Natural killer cell treated with Interleukin-12 subunit alpha and Interleukin-12 subunit beta and Interleukin-15 and Interleukin-18, amount 100 ng/mL, for 72 hours (primary cell): Measurements from ENCODE around the gene MOXD1. TPM values are rescaled to one million over a fixed set of nuclear protein-coding genes. Genes with fewer than 3 reads are reported as not detected.
"Not testable (repeated sequence)": the region's sequence is repeated elsewhere in the genome, so short reads cannot be mapped to it uniquely, and the experiment has no call there.

ENCODE experiments used
- ATAC-seq, 2 donors: fragments of 150-1000 bp; cut with Tn5 transposase in 1 of 2; sonication (Bioruptor Pico), chemical (Tn5 transposase) in 1 of 2; 2 replicates each; pipeline ENCODE4 v1.10.0; 2021
- DNase-seq: peaks from one replicate; pipeline ENCODE4 v3.0.0; 2022; ENCODE audit warnings: low spot score
- H3K27ac Mint-ChIP-seq, 2 donors: 1 replicate in 1 of 2; 2 replicates in 1 of 2; pipeline ENCODE4 v1.8.0; 2022; ENCODE audit warnings: mixed read lengths in 2 of 2, mild to moderate bottlenecking in 1 of 2, moderate library complexity in 1 of 2
- H3K27me3 Mint-ChIP-seq, 2 donors: 1 replicate in 1 of 2; 2 replicates in 1 of 2; pipeline ENCODE4 v1.8.0; 2022; ENCODE audit warnings: mixed read lengths in 2 of 2
- H3K36me3 Mint-ChIP-seq: one replicate; pipeline ENCODE4 v1.8.0; 2022; ENCODE audit warnings: mixed read lengths
- H3K4me1 Mint-ChIP-seq, 2 donors: 1 replicate in 1 of 2; 2 replicates in 1 of 2; pipeline ENCODE4 v1.8.0; 2022; ENCODE audit warnings: low read depth in 2 of 2, mixed read lengths in 2 of 2, mild to moderate bottlenecking in 1 of 2
- H3K4me3 Mint-ChIP-seq: one replicate; pipeline ENCODE4 v1.8.0; 2022; ENCODE audit warnings: mixed read lengths
- H3K9me3 Mint-ChIP-seq: 2 replicates; pipeline ENCODE4 v1.8.0; 2022; ENCODE audit warnings: mixed read lengths
- total RNA-seq, 2 donors: library from RNA; stranded (reverse); gene quantifications; one replicate each; pipeline ENCODE4 v1.2.3, GENCODE V29; 2022

MOXD1 gene
- total RNA-seq, 2 donors from 2014 or later = 0.70 TPM; not detected in 1

DNA sequence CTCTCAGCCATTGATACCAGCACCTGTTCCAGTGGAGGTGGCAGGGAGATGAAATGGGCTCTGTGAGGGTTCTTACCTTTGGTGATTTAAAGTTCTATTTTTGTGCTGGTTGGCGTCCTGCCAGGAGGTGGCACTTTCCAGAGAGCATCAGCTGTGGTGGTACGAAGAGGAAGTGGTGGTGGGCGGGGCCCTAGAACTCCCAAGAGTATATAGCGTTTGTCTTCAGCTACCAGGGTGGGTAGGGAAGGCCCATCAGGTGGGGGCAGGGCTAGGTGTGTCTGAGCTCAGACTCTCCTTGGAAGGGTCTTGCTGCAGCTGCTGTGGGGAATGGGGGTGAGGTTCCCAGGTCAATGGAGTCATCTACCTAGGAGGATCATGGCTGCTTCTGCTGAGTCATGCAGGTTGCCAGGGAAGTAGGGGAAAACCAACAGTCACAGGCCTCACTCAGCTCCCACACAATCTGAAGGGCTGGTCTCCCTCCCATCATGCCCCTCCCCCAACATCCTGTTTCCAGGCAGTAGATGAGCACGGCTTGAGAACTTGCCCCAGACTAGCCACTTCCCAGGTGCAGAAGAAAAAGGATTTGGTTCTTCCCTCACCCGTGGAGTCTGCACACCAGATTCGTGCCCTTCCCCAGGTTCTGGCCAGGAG, 46.6 kb downstream of the MOXD1 start:
- H3K9me3 Mint-ChIP-seq = no peaks in the 10 kb centered on the region
- peak overlapping the region; percentile 23 to 75 for H3K27ac Mint-ChIP-seq
- H3K36me3 Mint-ChIP-seq = no peaks in the 10 kb centered on the region
- peaks cover 6 to 16% of the 10 kb centered on the region in 2 donors for H3K4me1 Mint-ChIP-seq
- DNase-seq = peak; percentile 67
- H3K27me3 Mint-ChIP-seq = peaks cover 8 to 13% of the 10 kb centered on the region in 2 donors
- no peak overlapping the region for H3K4me3 Mint-ChIP-seq
- ATAC-seq = peak; percentile 33 to 60

DNA sequence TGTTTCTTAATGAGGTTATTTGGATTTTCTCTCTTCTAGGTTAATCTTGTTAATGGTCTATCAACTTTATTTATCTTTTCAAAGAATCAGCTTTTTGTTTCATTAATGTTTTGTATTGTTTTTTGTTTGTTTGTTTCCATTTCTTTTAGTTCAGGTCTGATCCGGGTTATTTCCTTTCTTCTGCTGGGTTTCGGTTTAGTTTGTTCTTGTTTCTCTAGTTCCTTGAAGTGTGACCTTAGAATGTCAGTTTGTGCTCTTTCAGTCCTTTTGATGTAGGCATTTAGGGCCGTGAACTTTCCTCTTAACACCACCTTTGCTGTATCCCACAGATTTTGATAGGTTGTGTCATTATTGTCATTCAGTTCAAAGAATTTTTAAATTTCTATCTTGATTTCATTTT, 49.3 kb downstream of the MOXD1 start:
- ATAC-seq, H3K36me3 Mint-ChIP-seq, H3K27ac Mint-ChIP-seq, DNase-seq, H3K4me3 Mint-ChIP-seq, H3K9me3 Mint-ChIP-seq: not testable (repeated sequence)
- H3K4me1 Mint-ChIP-seq = peaks cover 6 to 13% of the 10 kb centered on the region in 2 donors
- peaks cover 8 to 13% of the 10 kb centered on the region in 2 donors for H3K27me3 Mint-ChIP-seq

DNA sequence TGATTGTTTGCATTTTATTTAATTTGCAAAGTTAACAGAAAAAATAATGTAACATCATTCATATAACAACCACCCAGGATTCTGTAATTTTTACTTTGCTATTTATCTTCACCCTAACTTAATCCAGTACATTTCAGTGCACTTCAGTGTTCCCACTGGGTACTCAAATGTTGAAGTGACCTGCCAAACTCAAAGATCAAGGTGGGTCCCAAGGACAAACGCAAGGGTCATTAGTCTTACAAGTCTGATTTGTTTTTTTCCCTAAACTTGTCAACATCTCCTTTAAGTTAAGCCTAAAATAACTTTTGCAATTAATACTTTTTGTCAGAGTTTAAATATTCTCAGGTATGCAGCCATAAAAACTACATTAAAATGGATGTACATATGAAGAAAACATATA, 53.0 kb downstream of the MOXD1 start:
- Mint-ChIP-seq H3K27me3 (peaks cover 8 to 10% of the 10 kb centered on the region in 2 donors), H3K36me3 (no peaks in the 10 kb centered on the region), H3K4me1 (no peaks in the 10 kb centered on the region), H3K9me3 (no peaks in the 10 kb centered on the region), H3K4me3 (no peak overlapping the region), H3K27ac (no peak overlapping the region)
- ATAC-seq = no peak
- DNase-seq = no peak

DNA sequence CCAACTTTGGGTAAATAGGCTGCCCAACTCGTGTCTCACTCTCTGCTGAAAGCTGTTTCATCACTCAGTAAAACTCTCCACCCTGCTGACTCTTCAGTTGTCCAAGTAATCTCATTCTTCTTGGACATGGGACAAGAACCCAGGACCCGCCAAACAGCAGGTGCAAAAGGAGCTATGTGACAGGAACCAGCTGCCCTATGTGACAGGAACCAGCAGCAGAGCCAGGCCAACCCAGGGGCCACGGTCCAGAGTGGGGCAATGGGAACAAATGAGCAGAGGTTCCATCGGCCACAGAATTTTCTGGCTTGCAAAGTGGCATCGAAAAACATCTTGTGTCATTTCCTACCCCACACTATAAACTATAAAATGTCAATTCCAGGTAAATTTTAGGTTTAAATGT, 56.5 kb downstream of the MOXD1 start:
- Mint-ChIP-seq H3K4me3 (no peak overlapping the region), H3K9me3 (no peaks in the 10 kb centered on the region), H3K36me3 (no peaks in the 10 kb centered on the region), H3K4me1 (no peaks in the 10 kb centered on the region), H3K27ac (no peak overlapping the region), H3K27me3 (peaks cover 0 to 16% of the 10 kb centered on the region in 2 donors)
- peak in 1 of 2 donors; percentile 24 for ATAC-seq
- no peak for DNase-seq

DNA sequence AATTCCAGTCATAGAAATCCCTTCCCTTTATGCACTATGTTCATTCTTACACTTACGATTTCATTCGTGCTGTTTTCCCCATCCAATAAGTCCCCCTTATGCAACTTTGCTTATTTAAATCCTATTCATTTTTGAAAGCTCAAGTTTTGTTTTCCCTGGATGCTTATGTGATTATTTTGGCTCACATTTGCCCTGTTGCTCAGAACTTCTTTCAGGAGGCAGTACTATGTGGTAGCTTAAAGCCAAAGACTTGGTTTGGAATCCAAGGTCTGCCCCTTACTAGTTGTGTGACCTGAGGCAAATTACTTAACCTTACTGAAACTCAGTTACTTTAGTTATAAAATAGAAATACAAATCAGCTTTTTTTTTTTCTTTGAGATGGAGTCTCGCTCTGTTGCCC, 59.6 kb downstream of the MOXD1 start:
- Mint-ChIP-seq H3K27me3 (peaks cover 9 to 17% of the 10 kb centered on the region in 2 donors), H3K4me3 (no peak overlapping the region), H3K36me3 (no peaks in the 10 kb centered on the region), H3K9me3 (no peaks in the 10 kb centered on the region), H3K27ac (no peak overlapping the region), H3K4me1 (no peaks in the 10 kb centered on the region)
- DNase-seq (no peak), ATAC-seq (no peak)

DNA sequence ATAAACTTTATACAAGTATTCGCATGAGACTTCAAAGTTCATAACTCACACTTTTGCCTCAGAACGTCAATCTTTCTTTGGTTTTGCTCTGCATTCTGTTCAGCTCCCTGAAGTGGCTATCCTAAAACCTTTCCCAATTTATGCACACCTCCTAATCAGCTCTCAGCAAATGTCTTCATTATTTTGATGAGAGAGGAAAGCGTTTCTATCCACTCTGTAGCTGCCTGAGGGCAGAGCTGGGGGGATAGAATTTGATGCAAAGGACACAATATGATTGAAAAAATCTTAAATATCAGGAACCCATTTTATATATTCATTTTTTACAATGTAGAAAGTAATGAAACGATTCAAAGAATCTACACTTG, 66.8 kb downstream of the MOXD1 start:
- Mint-ChIP-seq H3K4me3 (no peak overlapping the region), H3K9me3 (no peaks in the 10 kb centered on the region), H3K4me1 (no peaks in the 10 kb centered on the region), H3K36me3 (no peaks in the 10 kb centered on the region), H3K27ac (no peak overlapping the region), H3K27me3 (peaks cover 20 to 25% of the 10 kb centered on the region in 2 donors)
- ATAC-seq (no peak), DNase-seq (no peak)

DNA sequence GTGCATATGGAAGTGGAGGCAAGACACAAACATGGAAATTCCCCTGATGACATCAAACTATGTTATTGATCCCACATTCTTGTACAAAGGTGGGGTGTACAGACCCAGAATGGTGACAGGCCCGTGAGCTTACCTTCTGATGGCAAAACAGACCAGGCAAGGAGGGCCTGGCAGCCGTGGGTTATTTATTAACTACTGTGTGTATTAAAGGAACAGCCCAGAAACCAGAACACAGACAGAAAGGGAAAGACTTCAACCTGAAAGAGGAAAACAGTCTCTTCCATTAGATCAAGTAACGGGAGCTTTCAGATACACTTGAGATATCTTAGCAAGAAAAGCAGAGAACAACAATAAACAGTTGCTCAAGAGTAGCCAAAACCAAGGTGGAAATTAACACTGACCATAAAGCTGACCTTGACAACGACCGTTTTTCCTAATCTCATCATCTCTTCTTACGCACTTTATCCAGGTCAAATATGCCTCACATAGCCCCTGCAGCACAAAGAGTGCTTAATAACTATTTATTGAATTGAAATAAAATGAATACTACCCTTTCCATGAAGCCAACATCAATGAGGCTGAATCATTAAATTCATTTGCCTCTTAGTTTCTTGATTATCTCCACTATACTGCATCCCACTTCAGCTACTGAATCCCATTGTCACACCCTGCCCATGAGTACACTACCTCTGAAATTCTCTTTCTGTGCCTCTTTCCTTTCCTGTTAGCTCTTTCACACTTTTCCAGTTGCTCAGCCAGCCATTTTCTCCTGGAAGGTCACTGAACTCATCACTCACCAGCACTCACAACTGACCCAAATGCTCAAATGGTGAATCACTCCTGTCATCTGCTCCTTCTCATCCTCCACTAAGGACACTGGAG, 67.4 kb downstream of the MOXD1 start:
- Mint-ChIP-seq H3K36me3 (no peaks in the 10 kb centered on the region), H3K4me3 (no peak overlapping the region), H3K9me3 (no peaks in the 10 kb centered on the region), H3K4me1 (no peaks in the 10 kb centered on the region), H3K27ac (no peak overlapping the region), H3K27me3 (peaks cover 19 to 25% of the 10 kb centered on the region in 2 donors)
- ATAC-seq = no peak
- DNase-seq = no peak

DNA sequence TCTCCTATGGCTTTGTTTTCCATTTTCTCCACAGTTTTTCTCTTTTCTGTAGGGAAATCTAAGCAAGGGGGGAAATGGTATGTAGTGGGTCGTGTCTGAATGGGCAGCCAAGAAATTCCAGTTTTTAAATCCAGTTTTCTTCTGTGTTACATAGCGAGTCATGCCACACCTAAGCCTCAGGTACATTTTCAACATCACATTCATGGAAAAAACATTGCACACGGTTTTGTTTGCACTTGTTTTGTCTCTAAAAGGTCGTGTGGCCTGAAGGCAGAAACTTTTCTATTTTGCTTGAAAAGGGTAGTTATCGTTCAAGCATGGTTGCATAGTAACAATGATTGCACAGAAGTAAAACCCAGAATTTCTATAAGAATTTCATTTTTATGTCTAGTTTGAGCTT, 70.5 kb downstream of the MOXD1 start:
- H3K4me3 Mint-ChIP-seq = no peak overlapping the region
- peaks cover 16 to 21% of the 10 kb centered on the region in 2 donors for H3K27me3 Mint-ChIP-seq
- no peak for DNase-seq

DNA sequence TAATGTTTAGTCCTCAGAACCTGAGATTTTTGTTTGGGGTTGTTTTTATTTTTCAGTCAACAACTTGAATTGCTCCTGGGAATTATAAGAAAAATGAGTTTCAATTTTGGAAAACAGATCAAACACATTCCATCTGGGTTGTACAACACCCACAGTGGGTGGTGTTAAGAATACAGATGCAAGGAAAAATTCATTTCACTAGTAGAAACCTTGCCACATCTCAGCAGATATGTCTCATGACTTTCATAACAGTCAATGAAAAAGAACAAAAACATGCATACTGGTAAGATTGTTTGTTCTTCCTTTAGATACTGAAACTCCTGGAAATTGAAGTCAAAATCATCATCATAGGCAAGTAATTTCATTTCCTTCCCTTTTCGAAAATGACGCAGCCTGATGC, 78.9 kb downstream of the MOXD1 start:
- no peak overlapping the region for H3K27ac Mint-ChIP-seq
- no peaks in the 10 kb centered on the region for H3K9me3 Mint-ChIP-seq
- peaks cover 7 to 21% of the 10 kb centered on the region in 2 donors for H3K27me3 Mint-ChIP-seq
- H3K4me3 Mint-ChIP-seq = no peak overlapping the region
- DNase-seq (no peak), ATAC-seq (no peak)
- no peaks in the 10 kb centered on the region for H3K36me3 Mint-ChIP-seq
- H3K4me1 Mint-ChIP-seq = no peaks in the 10 kb centered on the region

More for the DNA sequence above, 70.5 kb downstream of the MOXD1 start:
- no peaks in the 10 kb centered on the region for H3K4me1 Mint-ChIP-seq
- H3K36me3 Mint-ChIP-seq = no peaks in the 10 kb centered on the region
- no peak for ATAC-seq
- H3K9me3 Mint-ChIP-seq = no peaks in the 10 kb centered on the region
- H3K27ac Mint-ChIP-seq = no peak overlapping the region

DNA sequence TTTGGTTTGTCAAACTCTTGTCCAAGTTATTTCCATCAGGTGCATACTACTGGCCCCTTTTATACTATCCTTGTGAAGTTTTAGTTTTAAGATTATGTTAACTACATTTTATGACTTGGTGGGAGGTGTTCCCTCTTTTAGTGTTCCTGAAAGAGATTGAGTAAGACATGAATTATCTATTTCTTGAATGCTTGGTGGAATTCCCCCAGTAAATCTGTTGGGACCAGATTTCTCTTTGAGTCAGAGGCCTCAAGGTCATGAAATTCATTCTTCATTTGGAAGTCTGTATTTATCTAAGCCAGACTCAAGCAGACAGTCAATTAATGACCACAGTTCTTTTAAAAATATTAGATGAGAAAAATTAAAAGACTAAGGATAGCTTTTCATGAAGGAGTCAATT, 81.3 kb downstream of the MOXD1 start:
- DNase-seq (no peak), ATAC-seq (no peak)
- Mint-ChIP-seq H3K27ac (no peak overlapping the region), H3K4me1 (no peaks in the 10 kb centered on the region), H3K27me3 (peaks cover 1 to 11% of the 10 kb centered on the region in 2 donors), H3K36me3 (peaks cover 10% of the 10 kb centered on the region), H3K9me3 (peaks cover 3% of the 10 kb centered on the region), H3K4me3 (no peak overlapping the region)

DNA sequence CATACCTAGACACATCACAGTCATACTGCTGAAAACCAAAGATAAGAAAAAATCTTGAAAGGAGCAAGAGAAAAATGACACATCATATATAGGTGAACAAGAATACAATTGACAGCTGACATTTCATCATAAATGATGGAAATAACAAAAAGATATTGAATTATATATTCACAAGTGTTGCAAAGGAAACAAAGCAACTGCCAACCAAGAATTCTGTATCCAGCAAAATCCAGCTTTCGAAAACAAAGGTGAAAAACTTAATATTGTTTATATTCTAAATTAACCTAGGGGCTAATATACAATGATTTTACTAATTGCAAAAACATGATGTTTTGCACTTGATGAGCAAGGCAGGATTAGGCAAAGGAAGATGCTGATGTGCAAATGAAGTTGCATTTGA, 84.3 kb downstream of the MOXD1 start:
- ATAC-seq = no peak
- no peak overlapping the region for H3K4me3 Mint-ChIP-seq

DNA sequence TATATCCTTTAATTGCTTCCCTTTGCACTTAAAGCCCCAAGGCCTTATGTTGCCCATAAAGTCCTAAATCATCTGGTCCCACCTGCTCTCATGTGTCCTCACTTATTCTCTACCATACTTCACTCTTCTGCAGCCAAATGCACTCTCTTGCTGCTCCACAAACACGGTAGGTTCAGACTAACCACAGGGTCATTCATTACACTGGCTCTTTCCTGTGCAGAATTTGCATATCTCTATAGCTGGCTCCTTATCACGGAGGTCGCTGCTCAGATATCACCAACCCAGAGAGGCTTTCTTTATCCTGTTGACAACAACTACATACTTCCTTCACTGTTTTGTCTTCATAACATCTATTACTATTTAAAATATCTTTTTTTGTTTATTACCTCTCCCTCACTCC, 86.8 kb downstream of the MOXD1 start:
- Mint-ChIP-seq H3K4me3 (no peak overlapping the region), H3K36me3 (peaks cover 16% of the 10 kb centered on the region), H3K9me3 (peaks cover 3% of the 10 kb centered on the region), H3K27ac (no peak overlapping the region), H3K27me3 (peaks cover 9 to 20% of the 10 kb centered on the region in 2 donors), H3K4me1 (no peaks in the 10 kb centered on the region)
- DNase-seq (no peak), ATAC-seq (no peak)

More for the DNA sequence above, 84.3 kb downstream of the MOXD1 start:
- Mint-ChIP-seq H3K36me3 (peaks cover 10% of the 10 kb centered on the region), H3K4me1 (no peaks in the 10 kb centered on the region), H3K27me3 (peaks cover 0 to 7% of the 10 kb centered on the region in 2 donors), H3K27ac (no peak overlapping the region), H3K9me3 (peaks cover 3% of the 10 kb centered on the region)
- DNase-seq = no peak

DNA sequence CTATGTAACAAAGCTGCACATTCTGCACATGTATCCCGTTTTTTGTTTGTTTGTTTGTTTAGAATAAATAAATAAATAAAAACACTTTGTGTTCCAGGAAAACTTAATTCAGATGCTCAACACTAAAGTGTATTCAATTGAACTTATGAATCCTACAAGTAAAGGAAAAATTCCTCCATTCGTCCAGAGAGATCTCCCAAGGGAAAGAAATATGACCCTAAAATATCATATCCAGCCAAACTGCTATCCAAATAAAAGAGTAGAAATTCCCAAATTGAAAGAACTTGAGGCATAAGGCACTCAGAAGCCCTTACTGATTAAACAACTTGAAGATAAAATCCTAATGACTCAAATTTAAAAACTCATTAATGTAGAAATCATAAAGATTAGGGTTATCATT, 90.4 kb downstream of the MOXD1 start:
- H3K9me3 Mint-ChIP-seq = no peaks in the 10 kb centered on the region
- peaks cover 20% of the 10 kb centered on the region for H3K36me3 Mint-ChIP-seq
- peaks cover 25 to 50% of the 10 kb centered on the region in 2 donors for H3K27me3 Mint-ChIP-seq
- H3K27ac Mint-ChIP-seq = no peak overlapping the region
- no peak overlapping the region for H3K4me3 Mint-ChIP-seq
- DNase-seq (no peak), ATAC-seq (no peak)
- no peaks in the 10 kb centered on the region for H3K4me1 Mint-ChIP-seq

DNA sequence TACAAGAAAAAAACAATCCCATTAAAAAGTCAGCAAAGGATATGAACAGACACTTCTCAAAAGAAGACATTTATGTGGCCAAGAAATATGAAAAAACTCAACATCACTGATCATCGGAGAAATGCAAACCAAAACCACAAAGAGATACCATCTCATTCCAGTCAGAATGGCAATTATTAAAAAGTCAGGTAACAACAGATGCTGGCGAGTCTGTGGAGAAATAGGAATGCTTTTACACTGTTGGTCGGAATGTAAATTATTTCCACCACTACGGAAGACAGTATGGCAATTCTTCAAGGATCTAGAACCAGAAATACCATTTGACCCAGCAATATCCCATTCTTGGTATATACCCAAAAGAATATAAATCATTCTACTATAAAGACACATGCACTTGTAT, 91.1 kb downstream of the MOXD1 start:
- H3K27ac Mint-ChIP-seq, ATAC-seq, DNase-seq: not testable (repeated sequence)

More for the DNA sequence above, 91.1 kb downstream of the MOXD1 start:
- H3K27me3 Mint-ChIP-seq = peaks cover 25 to 53% of the 10 kb centered on the region in 2 donors
- not testable (repeated sequence) for H3K4me3 Mint-ChIP-seq, H3K9me3 Mint-ChIP-seq, H3K4me1 Mint-ChIP-seq
- H3K36me3 Mint-ChIP-seq = peaks cover 22% of the 10 kb centered on the region
